ENCODE measurements around the gene WIPF2. TPM values are rescaled to one million over a fixed set of nuclear protein-coding genes. Genes with fewer than 3 reads are reported as not detected.

The WIPF2 gene
- total RNA-seq, 2 donors from 2014 or later = 22.5 to 25.3 TPM

DNA sequence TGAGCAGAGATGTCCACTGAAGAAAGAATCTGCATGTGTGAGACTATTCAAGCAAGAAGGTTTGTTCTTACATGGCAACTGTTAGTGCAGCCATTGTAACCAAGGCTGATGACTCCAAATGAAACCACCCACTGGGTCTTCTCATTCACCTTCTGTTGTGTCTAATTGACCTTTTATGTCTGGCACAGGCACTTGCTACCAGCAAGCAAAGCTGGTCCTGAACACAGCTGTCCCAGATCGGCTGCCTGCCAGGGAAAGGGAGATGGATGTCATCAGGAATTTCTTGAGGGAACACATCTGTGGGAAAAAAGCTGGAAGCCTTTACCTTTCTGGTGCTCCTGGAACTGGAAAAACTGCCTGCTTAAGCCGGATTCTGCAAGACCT, 72.2 kb downstream of the WIPF2 start:
- no peak overlapping the region for H3K27ac ChIP-seq (ENCODE audit: low read depth, low read length)
- no peak for DNase-seq
- no peaks in the 10 kb centered on the region for H3K9me3 Mint-ChIP-seq
- TF ChIP-seq, protein P1, sequence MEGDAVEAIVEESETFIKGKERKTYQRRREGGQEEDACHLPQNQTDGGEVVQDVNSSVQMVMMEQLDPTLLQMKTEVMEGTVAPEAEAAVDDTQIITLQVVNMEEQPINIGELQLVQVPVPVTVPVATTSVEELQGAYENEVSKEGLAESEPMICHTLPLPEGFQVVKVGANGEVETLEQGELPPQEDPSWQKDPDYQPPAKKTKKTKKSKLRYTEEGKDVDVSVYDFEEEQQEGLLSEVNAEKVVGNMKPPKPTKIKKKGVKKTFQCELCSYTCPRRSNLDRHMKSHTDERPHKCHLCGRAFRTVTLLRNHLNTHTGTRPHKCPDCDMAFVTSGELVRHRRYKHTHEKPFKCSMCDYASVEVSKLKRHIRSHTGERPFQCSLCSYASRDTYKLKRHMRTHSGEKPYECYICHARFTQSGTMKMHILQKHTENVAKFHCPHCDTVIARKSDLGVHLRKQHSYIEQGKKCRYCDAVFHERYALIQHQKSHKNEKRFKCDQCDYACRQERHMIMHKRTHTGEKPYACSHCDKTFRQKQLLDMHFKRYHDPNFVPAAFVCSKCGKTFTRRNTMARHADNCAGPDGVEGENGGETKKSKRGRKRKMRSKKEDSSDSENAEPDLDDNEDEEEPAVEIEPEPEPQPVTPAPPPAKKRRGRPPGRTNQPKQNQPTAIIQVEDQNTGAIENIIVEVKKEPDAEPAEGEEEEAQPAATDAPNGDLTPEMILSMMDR (conservative IDR thresholded peaks at IDR 0.05) = no peak
- peak overlapping the region; percentile 53 for H3K27ac Mint-ChIP-seq
- H3K4me1 Mint-ChIP-seq = peaks cover 16% of the 10 kb centered on the region
- H3K4me3 Mint-ChIP-seq = no peak overlapping the region
- H3K4me1 ChIP-seq (ENCODE audit: control insufficient read depth, insufficient read depth, low read length) = no peaks in the 10 kb centered on the region
- H3K27me3 ChIP-seq (ENCODE audit: control insufficient read depth, insufficient read depth, low read length, poor library complexity, severe bottlenecking) = no peaks in the 10 kb centered on the region
- no peak overlapping the region for H3K9ac ChIP-seq (ENCODE audit: extremely low read depth, low read length, poor library complexity, severe bottlenecking)
- WGBS, 2 experiments (ENCODE audit: insufficient coverage in 1 of 2, insufficient read length in 1 of 2) = 85 to 94% methylated on average over 2 of the region's 2 CpGs
- peaks cover 48% of the 10 kb centered on the region for H3K36me3 Mint-ChIP-seq (ENCODE audit: low read depth)
- peaks cover 62% of the 10 kb centered on the region for H3K36me3 ChIP-seq (ENCODE audit: control insufficient read depth, insufficient read depth, low read length)
- no peak overlapping the region for H3K4me3 ChIP-seq (ENCODE audit: low read length)
- no peaks in the 10 kb centered on the region for H3K27me3 Mint-ChIP-seq (ENCODE audit: insufficient read depth)
- no peaks in the 10 kb centered on the region for H3K9me3 ChIP-seq (ENCODE audit: control insufficient read depth, low read length)

DNA sequence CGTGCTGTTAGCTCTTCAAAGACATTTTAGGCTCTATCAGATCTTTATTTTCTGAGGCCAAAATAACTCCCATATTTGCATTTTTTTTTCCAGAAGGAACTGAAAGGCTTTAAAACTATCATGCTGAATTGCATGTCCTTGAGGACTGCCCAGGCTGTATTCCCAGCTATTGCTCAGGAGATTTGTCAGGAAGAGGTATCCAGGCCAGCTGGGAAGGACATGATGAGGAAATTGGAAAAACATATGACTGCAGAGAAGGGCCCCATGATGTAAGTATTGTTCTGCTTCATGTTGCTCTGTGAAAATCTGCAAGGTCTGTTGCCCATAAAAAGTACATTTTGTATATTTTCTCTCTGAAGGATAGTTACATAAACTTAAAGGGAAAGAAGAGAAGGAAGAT, 74.3 kb downstream of the WIPF2 start:
- Histone ChIP-seq H3K4me1 (ENCODE audit: control insufficient read depth, insufficient read depth, low read length) (no peaks in the 10 kb centered on the region), H3K27me3 (ENCODE audit: control insufficient read depth, insufficient read depth, low read length, poor library complexity, severe bottlenecking) (no peaks in the 10 kb centered on the region), H3K27ac (ENCODE audit: low read depth, low read length) (no peak overlapping the region), H3K9me3 (ENCODE audit: control insufficient read depth, low read length) (no peaks in the 10 kb centered on the region), H3K4me3 (ENCODE audit: low read length) (no peak overlapping the region), H3K36me3 (ENCODE audit: control insufficient read depth, insufficient read depth, low read length) (peaks cover 81% of the 10 kb centered on the region), H3K9ac (ENCODE audit: extremely low read depth, low read length, poor library complexity, severe bottlenecking) (no peak overlapping the region)
- Mint-ChIP-seq H3K36me3 (ENCODE audit: low read depth) (peaks cover 62% of the 10 kb centered on the region), H3K9me3 (no peaks in the 10 kb centered on the region), H3K27me3 (ENCODE audit: insufficient read depth) (no peaks in the 10 kb centered on the region), H3K4me1 (peaks cover 14% of the 10 kb centered on the region), H3K27ac (no peak overlapping the region), H3K4me3 (no peak overlapping the region)
- 85 to 92% methylated on average over 1 of the region's 1 CpG for WGBS, 2 experiments (ENCODE audit: insufficient coverage in 1 of 2, insufficient read length in 1 of 2)
- TF ChIP-seq, protein P1 (conservative IDR thresholded peaks at IDR 0.05) = no peak
- DNase-seq = no peak

DNA sequence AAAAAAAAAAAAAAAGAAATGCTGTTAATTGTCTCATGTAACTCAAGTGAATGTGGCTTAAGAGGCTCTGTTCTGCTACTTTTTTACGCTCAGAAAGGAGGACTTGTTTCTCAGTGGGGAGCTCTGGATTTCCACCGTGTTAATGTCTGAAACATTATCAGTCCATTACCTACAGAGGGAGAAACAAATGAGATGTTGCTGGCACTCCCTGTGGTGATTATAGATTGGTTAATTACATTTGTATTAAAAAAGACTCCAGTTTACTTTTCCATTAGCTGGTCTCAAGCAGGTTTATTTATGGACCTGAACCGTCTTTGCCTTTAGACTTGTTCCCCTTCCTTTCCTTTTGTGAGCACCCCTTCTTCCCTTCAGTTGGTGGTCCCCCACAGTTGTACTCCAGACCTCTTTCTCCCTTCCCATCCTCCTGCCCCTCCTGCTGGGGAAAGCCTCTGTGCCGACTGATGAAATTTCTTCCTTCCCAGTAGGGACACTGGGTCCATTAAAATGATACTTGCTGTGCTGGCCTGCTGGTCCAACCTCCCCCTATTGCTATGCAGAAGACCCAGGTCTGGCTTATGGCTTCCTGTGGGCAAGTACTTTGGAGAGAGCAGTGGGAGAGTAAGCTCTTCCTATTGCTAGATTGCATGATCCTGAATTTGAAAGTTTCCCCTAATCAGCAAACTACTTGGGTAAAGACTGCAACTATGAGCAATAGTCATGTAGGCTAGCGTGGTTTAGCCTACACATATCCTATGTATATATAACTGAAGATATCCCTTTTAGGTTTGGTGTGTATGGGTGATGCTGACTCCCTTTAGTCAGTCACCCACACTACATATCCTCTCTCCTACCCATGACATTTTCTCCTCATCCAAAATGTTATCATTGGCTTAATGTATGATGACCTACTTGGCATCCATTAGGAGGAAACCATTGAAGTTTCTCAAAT, 76.7 kb downstream of the WIPF2 start:
- H3K9me3 Mint-ChIP-seq = no peaks in the 10 kb centered on the region
- no peak overlapping the region for H3K27ac ChIP-seq (ENCODE audit: low read depth, low read length)
- no peak overlapping the region for H3K9ac ChIP-seq (ENCODE audit: extremely low read depth, low read length, poor library complexity, severe bottlenecking)
- H3K27me3 Mint-ChIP-seq (ENCODE audit: insufficient read depth) = no peaks in the 10 kb centered on the region
- H3K4me3 Mint-ChIP-seq = peak overlapping the region; percentile 21
- H3K4me3 ChIP-seq (ENCODE audit: low read length) = no peak overlapping the region
- H3K27ac Mint-ChIP-seq = peak overlapping the region; percentile 63
- peaks cover 90% of the 10 kb centered on the region for H3K36me3 ChIP-seq (ENCODE audit: control insufficient read depth, insufficient read depth, low read length)
- peaks cover 67% of the 10 kb centered on the region for H3K36me3 Mint-ChIP-seq (ENCODE audit: low read depth)
- 61 to 79% methylated on average over 2 to 5 of the region's 5 CpGs for WGBS, 2 experiments (ENCODE audit: insufficient coverage in 1 of 2, insufficient read length in 1 of 2)
- TF ChIP-seq, protein P1 (conservative IDR thresholded peaks at IDR 0.05) = no peak
- H3K9me3 ChIP-seq (ENCODE audit: control insufficient read depth, low read length) = no peaks in the 10 kb centered on the region
- peaks cover 17% of the 10 kb centered on the region for H3K4me1 Mint-ChIP-seq
- H3K27me3 ChIP-seq (ENCODE audit: control insufficient read depth, insufficient read depth, low read length, poor library complexity, severe bottlenecking) = no peaks in the 10 kb centered on the region
- peak; percentile 84 for DNase-seq
- H3K4me1 ChIP-seq (ENCODE audit: control insufficient read depth, insufficient read depth, low read length) = no peaks in the 10 kb centered on the region
